HUES48 (cell line): Measurements from ENCODE around the gene TTC39C.

Experiments used
- H3K27ac ChIP-seq: one replicate; pipeline ENCODE4 v1.7.0; 2013; ENCODE audit warnings: low read depth, low read length, inconsistent platforms
- H3K27me3 ChIP-seq: 2 replicates; pipeline ENCODE4 v1.6.1; 2013; ENCODE audit warnings: mild to moderate bottlenecking, low read length; ENCODE audit not compliant: control insufficient read depth, insufficient read depth
- H3K36me3 ChIP-seq: 2 replicates; pipeline ENCODE4 v1.6.1; 2013; ENCODE audit warnings: low read length; ENCODE audit not compliant: control insufficient read depth, insufficient read depth
- H3K4me1 ChIP-seq: 2 replicates; pipeline ENCODE4 v1.6.1; 2013; ENCODE audit warnings: mild to moderate bottlenecking, low read length; ENCODE audit not compliant: control insufficient read depth, insufficient read depth
- H3K4me3 ChIP-seq: 2 replicates; pipeline ENCODE4 v1.5.1; 2013; ENCODE audit warnings: mild to moderate bottlenecking, low read depth, low read length
- H3K9ac ChIP-seq: 2 replicates; pipeline ENCODE4 v1.6.1; 2013; ENCODE audit warnings: mild to moderate bottlenecking, low read depth, low read length, moderate library complexity
- H3K9me3 ChIP-seq: 2 replicates; pipeline ENCODE4 v1.6.1; 2013; ENCODE audit warnings: low read length; ENCODE audit not compliant: control insufficient read depth, insufficient read depth

TTC39C gene

GRCh38 chr18:24009651-24010333 is 4.8 kb upstream of the TTC39C start:
- Histone ChIP-seq H3K27me3 (peaks cover 11% of the 10 kb centered on the region), H3K9me3 (no peaks in the 10 kb centered on the region), H3K4me1 (peaks cover 6% of the 10 kb centered on the region; the same call in 1 of the 2 replicates), H3K36me3 (no peaks in the 10 kb centered on the region), H3K9ac (no peak overlapping the region), H3K4me3 (no peak overlapping the region), H3K27ac (no peak overlapping the region)

GRCh38 chr18:24010673-24011072 is 3.9 kb upstream of the TTC39C start:
- no peaks in the 10 kb centered on the region for H3K9me3 ChIP-seq
- H3K36me3 ChIP-seq = no peaks in the 10 kb centered on the region
- H3K27me3 ChIP-seq = peaks cover 17% of the 10 kb centered on the region
- no peak overlapping the region for H3K4me3 ChIP-seq
- no peak overlapping the region for H3K27ac ChIP-seq
- peaks cover 8% of the 10 kb centered on the region for H3K4me1 ChIP-seq
- no peak overlapping the region for H3K9ac ChIP-seq

GRCh38 chr18:24011123-24011917 is 3.2 kb upstream of the TTC39C start:
- H3K36me3 ChIP-seq = no peaks in the 10 kb centered on the region
- H3K27ac ChIP-seq = no peak overlapping the region
- H3K27me3 ChIP-seq = peaks cover 24% of the 10 kb centered on the region
- H3K4me1 ChIP-seq = peaks cover 14% of the 10 kb centered on the region
- H3K9ac ChIP-seq = no peak overlapping the region
- no peaks in the 10 kb centered on the region for H3K9me3 ChIP-seq
- H3K4me3 ChIP-seq = no peak overlapping the region

- no peaks in the 10 kb centered on the region for H3K36me3 ChIP-seq
- no peak overlapping the region for H3K9ac ChIP-seq
- no peak overlapping the region for H3K27ac ChIP-seq
- no peaks in the 10 kb centered on the region for H3K9me3 ChIP-seq
- H3K4me3 ChIP-seq = no peak overlapping the region
- H3K27me3 ChIP-seq = peaks cover 24% of the 10 kb centered on the region
- H3K4me1 ChIP-seq = peaks cover 30% of the 10 kb centered on the region
These were observed 1.5 kb upstream of the TTC39C start for GRCh38 chr18:24013051-24013450.

- peak overlapping the region; percentile 69 for H3K9ac ChIP-seq
- H3K27ac ChIP-seq = no peak overlapping the region
- no peaks in the 10 kb centered on the region for H3K9me3 ChIP-seq
- peaks cover 49% of the 10 kb centered on the region for H3K4me1 ChIP-seq
- H3K4me3 ChIP-seq = peak overlapping the region; percentile 88
- H3K27me3 ChIP-seq = peaks cover 24% of the 10 kb centered on the region
- 0 out of 2 replicates have a peak, but pooled peaks cover 4% of the 10 kb centered on the region for H3K36me3 ChIP-seq
These were observed 558 bp downstream of the TTC39C start for GRCh38 chr18:24014986-24015638.

- Histone ChIP-seq H3K9me3 (no peaks in the 10 kb centered on the region), H3K27me3 (peaks cover 24% of the 10 kb centered on the region), H3K27ac (no peak overlapping the region), H3K9ac (peak overlapping the region; percentile 69), H3K36me3 (0 out of 2 replicates have a peak, but pooled peaks cover 4% of the 10 kb centered on the region), H3K4me1 (peaks cover 52% of the 10 kb centered on the region), H3K4me3 (peak overlapping the region; percentile 88)
These were observed 1.4 kb downstream of the TTC39C start for GRCh38 chr18:24015639-24016631.

- Histone ChIP-seq H3K4me3 (peak overlapping the region; percentile 88), H3K27ac (no peak overlapping the region), H3K36me3 (0 out of 2 replicates have a peak, but pooled peaks cover 4% of the 10 kb centered on the region), H3K9ac (no peak overlapping the region), H3K4me1 (peaks cover 54% of the 10 kb centered on the region), H3K27me3 (peaks cover 24% of the 10 kb centered on the region), H3K9me3 (no peaks in the 10 kb centered on the region)
These were observed 2.1 kb downstream of the TTC39C start for GRCh38 chr18:24016643-24017042.

- Histone ChIP-seq H3K36me3 (peaks cover 11% of the 10 kb centered on the region; the same call in 1 of the 2 replicates), H3K9ac (no peak overlapping the region), H3K9me3 (no peaks in the 10 kb centered on the region), H3K4me3 (no peak overlapping the region), H3K27ac (no peak overlapping the region), H3K4me1 (peaks cover 60% of the 10 kb centered on the region), H3K27me3 (peaks cover 18% of the 10 kb centered on the region)
These were observed 3.8 kb downstream of the TTC39C start for GRCh38 chr18:24018299-24018886.

GRCh38 chr18:24019641-24020331 is 5.2 kb downstream of the TTC39C start:
- Histone ChIP-seq H3K4me3 (no peak overlapping the region), H3K4me1 (peaks cover 60% of the 10 kb centered on the region), H3K9ac (no peak overlapping the region), H3K9me3 (no peaks in the 10 kb centered on the region), H3K27me3 (peaks cover 13% of the 10 kb centered on the region; the same call in 1 of the 2 replicates), H3K36me3 (peaks cover 11% of the 10 kb centered on the region; the same call in 1 of the 2 replicates), H3K27ac (no peak overlapping the region)
